Measurements from ENCODE around the gene RBX1.
"Not testable (repeated sequence)": the region's sequence is repeated elsewhere in the genome, so short reads cannot be mapped to it uniquely, and the experiment has no call there.

Gene RBX1

DNA sequence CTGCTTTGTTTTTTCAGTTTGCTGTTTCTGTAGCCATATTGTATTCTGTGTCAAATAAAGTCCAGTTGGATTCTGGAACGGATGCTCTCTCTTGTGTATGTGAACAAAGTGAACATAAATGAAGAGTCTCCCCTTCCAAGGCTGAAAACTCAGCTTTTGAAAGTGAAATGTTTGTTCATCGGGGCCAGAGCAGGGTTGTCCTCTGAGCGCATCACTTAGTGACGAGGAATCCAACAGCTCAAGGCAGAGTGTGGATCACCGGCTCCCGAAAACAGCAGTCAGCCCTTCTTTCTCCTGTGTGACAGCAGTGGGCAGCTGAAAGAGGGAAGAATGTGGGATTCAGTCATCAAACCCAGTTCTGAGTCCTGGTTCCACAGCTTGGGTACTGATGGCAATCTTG, 21.4 kb downstream of the RBX1 start:
- DNase-seq (ENCODE audit: low spot score): no peak

DNA sequence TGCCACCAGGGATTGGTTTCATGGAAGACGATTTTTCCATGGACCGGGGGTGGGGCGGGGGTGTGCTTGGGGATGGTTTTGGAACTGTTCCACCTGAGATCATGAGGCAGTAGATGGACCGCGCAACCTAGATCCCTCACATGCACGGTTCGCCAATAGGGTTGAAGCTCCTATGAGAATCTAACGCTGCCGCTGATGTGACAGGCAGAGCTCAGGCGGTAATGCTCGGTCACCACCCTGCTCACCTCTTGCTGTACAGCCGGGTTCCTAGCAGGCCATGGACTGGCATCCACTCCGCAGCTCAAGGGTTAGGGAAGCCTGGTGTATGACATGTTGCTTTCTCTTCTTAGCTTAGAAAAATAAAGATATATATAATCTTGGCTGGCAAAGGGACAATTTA, 22.0 kb downstream of the RBX1 start:
- DNase-seq (ENCODE audit: low spot score): no peak

DNA sequence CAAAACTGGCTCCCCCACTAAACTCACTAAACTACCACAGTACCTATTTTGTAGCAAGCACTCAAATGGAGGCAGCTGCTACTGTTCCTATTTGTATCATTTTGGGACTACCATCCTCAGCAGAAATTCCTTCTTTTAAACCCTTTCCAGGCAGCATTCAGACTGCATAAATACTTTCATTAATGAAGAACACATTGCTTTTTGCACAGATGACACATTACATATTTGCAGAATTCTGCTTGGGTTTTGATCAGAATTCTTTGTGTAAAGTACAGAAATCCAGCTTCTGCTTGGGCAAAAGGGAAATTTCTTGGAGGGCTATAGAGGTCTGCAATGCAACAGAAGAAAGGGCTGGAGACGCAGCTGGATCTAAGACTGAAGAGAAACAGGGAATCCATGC, 24.2 kb downstream of the RBX1 start:
- no peak for DNase-seq (ENCODE audit: low spot score)

DNA sequence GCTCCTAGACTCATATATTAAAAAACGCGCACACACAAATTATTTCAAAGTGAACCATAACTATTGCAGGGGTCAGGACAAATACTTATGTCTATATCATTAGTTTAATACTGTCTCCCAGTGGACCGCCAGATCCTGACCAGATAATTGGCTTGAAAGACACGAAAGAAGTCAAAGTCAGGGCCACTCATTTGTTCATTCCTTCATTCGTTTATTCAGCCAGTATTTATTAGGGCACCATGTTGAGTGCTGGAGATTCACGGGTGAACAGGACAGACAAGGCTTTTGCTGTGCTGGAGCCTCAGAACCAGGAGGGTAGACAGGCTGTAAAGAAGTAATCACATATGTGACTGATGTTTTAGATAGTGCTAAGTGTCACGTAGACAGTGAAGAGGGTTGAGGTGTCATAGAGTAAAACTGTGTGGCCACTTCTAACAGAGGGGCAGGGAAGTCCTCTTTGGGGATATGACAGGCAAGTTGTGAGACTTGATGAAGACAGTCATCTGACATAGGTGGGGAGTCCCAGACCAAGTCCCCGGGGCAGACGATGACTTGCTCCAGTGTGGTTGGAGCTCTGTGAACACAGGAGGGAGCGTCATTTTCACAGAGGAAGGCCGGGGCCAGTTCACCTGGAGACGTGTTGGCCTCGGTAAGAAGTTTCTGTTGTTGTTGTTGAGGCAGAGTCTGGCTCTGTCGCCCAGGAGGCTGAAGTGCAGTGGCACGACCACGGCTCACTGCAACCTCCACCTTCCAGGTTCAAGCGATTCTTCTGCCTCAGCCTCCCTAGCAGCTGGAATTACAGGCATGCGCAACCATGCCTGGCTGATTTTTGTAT, 25.9 kb downstream of the RBX1 start:
- DNase-seq (ENCODE audit: low spot score): no peak

DNA sequence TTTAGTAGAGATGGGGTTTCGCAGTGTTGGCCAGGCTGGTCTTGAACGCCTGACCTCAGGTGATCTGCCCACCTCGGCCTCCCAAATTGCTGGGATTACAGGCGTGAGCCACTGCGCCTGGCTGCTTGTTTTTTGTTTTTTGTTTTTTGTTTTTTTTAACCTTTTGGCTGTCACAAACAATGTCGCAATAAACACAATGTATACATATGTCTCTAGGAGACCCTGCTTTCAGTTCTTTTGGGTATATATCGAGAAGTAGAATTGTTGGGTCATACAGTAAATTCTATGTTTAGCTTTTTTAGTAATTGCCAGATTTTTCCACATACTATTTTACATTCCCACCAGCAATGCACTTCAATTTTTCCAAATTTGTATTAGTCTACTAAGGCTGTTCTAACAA, 28.0 kb downstream of the RBX1 start:
- DNase-seq (ENCODE audit: low spot score): no peak

DNA sequence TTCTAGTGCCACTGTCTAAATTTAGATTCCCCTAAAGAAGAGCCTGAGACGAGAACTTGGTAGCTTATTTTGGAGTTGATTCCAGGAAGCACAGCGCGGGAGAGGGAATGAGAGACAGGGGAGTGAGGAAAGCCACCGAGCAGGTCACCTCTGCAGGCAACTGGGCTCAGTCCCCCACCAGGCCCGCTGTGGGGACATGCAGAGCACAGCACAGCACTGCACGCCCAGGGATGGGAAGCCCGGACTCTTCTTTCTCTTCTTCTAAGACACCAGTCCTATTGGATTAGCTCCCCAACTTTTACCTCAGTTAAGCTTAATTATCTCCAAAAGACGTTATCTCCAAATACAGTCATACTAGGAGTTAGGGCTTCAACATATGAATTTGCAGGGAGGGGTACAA, 28.7 kb downstream of the RBX1 start:
- no peak for DNase-seq (ENCODE audit: low spot score)

DNA sequence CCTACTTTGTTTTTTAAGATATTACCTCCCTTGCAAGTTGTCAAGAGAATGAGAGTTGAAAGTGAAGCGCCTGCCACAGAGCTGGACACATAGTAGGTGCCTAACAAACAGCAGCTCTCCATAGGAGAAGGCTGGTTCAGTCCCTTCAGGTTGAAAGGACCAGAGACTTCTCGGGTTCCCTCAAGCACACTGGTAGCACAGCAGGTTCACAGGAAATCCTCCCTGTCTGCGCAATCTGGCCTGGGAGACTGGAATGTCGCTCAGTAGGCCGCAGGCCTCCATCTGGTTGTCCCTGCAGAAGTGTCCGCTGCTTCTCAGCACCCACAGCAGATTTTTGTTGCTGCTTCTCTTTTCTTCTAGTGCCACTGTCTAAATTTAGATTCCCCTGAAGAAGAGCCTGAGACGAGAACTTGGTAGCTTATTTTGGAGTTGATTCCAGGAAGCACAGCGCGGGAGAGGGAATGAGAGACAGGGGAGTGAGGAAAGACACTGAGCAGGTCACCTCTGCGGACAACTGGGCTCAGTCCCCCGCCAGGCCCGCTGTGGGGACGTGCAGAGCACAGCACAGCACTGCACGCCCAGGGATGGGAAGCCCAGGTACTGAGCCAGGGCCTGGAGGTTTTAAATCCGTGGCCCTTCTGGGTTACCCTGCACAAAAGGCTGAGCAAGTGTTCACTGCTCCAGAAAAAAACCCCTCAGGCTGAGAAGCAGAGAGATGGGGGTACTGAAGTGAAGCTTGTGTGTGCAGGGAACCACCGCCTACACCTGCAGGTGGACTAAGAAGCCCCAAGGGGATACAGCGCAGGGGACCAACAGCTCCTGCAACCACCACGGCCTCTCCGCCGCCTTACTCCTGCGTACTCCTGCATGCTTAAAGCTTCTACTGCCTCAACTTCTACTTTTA, 31.6 kb downstream of the RBX1 start:
- no peak for DNase-seq (ENCODE audit: low spot score)

DNA sequence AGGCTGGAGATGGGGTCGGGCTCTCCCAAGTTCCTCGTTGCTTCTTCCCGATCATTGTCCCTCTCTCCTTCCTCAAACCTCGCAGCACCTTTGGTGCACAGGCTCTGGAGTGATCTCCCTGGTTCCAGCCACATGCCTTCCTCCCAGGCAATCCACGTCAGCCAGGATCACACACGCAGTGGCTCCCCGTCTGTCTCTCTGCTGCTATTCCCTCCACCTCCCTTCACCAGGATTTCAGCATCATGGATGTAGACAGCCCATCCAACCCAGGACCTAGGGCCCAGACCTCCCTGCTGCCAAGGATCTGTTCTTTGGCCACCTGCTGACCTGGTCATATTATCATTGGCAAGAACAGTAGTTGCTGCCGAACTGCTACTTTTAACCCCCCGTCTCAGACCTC, 40.1 kb downstream of the RBX1 start:
- DNase-seq (ENCODE audit: low spot score): no peak

DNA sequence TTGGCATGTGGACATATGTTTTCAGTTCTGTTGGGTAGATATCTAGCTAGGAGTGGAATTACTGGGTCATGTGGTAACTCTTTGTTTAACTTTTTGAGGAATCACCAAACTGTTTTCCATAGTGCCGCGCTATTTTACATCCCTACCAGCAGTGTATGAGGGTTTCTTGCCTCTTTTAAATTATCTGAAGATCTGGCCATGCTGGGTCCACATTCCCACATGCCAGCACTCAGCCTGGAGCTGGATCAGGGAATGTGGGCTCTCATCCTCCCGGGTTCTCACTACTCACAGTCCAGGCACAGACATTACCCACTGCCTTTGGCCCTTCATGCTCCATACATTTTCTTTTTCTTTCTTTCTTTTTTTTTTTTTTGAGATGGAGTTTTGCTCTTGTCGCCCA, 44.6 kb downstream of the RBX1 start:
- no peak for DNase-seq (ENCODE audit: low spot score)

DNA sequence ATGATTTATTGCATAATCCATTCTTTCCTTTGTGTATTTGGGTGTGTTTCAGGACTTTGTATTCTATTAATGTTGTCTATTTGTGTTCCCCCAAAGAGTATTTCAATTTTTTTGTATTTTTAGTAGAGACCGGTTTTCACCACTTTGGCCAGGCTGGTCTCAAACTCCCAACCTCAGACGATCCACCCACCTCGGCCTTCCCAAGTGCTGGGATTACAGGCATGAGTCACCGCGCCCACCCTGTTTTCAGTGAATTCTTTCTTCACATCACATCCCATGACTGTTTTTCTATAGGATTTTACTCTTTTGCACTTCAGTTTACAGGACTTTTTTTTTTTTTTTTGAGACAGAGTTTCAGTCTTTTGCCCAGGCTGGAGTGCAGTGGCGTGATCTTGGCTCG, 46.3 kb downstream of the RBX1 start:
- DNase-seq (ENCODE audit: low spot score): no peak

DNA sequence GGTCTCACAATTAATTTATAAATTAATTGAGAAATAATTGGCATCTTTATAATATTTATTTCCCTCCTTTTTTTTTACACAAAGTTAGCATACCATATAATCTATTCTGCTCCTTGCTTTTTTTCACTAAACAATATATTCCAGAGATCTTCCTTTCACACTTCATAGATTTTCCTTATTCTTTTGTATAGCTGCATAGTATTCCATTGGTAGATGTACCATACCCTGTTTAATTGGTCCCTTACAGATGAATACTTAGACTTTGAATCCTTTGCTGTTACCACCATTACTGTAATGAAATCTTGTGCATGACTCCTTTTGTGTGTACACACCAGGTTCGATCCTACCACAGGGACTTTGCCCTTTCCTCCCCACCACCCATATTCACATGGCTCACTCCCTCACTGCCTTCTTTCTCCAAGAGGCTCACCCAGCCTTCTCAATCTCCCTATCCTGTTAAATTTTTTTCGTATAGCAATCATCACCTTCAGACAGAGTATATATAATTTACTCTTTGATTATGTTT, 48.9 kb downstream of the RBX1 start:
- no peak for DNase-seq (ENCODE audit: low spot score)

DNA sequence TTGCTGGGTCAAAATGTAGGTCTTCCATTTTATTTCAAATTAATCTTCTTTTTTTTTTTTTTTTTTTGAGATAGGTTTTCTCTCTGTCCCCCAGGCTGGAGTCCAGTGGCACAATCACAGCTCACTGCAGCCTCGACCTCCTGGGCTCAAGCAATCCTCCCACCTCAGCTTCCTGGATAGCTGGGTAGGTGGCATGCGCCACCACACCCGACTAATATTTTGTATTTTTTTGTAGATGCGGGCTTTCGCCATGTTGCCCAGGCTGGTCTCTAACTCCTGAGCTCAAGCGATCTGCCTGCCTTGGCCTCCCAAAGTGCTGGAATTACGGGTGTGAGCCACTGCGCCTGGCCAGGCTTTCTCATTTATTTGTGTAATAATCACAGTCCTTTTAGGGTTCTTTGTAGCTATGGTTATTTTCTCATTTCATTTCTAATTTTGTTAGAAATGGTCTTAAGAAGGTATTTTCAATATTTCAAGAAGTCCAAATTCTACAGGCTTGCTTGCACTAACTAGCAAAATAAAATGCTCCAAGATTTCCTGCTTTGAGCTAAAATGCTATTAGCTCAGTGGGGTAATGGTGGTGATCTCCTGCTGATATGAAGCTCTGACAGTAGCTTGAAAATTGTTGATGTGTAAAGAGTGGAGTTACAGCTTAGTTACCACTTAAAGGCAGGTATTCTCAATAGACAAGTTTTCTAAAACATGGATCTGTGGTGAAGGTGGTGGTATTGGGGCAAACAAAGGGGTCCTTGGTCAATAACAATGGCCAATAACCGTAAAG, 50.0 kb downstream of the RBX1 start:
- DNase-seq (ENCODE audit: low spot score): no peak

DNA sequence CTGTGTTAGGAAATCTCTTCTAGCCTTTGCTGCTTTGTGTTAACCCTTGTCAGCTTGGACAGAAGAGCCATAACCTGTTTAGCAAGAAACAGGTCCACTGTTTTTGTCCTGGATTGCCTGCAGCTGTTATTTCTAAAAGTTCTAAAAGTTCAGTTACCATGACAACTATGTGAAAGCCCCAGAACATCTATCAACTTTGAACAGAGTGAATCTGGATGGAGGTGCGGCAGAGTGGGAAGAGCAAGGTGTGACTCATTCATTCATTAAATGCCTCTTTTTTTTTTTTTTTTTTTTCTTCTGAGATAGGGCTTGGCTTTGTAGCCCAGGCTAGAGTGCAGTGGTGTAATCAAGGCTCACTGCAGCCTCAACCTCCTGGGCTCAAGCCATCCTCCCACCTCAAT, 50.5 kb downstream of the RBX1 start:
- DNase-seq (ENCODE audit: low spot score): no peak

DNA sequence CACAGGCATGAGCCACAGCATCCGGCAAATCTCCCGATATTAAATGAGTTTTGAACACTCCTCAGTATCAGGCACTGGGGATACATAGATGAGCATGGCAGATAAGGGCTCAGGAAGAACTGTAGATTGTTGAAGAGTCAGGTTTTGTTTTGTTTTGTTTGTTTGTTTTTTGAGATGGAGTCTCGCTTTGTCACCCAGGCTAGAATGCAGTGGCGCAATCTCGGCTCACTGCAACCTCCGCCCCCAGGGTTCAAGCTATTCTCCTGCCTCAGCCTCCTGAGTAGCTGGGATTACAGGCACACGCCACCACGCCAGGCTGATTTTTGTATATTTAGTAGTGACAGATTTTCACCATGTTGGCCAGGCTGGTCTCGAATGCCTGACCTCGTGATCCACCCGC, 51.2 kb downstream of the RBX1 start:
- DNase-seq (ENCODE audit: low spot score): not testable (repeated sequence)

DNA sequence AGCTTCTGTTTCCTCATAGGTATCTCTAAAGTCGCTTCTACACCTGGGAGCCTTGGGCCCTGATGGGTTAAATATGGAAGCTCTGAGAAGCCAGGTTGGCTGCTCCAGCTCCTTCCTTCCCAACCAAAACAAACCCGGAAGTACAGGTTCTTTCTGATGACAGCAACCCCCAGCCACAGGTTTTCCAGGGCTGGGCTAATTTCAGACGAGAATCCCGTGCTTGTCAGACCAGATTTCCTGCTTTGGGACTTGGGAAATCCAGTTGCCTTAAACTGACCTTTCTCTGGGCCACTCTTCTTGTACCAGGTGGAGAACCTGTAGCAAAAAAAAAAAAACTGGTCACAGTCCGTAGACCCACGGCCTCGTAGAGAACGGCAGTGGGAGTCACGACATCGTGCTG, 51.9 kb downstream of the RBX1 start:
- DNase-seq (ENCODE audit: low spot score): no peak

DNA sequence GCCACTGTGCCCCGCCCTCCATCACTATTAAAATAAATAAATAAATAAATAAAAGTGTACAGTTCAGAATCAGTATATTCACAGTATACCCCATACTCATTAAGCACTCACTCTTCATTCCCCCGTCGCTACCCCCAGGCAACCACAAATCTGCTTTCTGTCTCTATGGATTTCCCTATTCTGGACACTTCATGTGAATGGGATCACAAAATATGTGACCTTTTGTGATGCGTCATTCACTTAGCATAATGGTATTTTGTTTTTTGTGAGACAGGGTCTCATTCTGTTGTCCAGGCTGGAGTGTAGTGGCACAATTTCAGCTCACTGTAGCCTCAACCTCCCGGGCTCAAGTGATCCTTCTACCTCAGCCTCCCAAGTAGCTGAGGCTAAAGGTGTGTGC, 52.8 kb downstream of the RBX1 start:
- DNase-seq (ENCODE audit: low spot score): no peak

DNA sequence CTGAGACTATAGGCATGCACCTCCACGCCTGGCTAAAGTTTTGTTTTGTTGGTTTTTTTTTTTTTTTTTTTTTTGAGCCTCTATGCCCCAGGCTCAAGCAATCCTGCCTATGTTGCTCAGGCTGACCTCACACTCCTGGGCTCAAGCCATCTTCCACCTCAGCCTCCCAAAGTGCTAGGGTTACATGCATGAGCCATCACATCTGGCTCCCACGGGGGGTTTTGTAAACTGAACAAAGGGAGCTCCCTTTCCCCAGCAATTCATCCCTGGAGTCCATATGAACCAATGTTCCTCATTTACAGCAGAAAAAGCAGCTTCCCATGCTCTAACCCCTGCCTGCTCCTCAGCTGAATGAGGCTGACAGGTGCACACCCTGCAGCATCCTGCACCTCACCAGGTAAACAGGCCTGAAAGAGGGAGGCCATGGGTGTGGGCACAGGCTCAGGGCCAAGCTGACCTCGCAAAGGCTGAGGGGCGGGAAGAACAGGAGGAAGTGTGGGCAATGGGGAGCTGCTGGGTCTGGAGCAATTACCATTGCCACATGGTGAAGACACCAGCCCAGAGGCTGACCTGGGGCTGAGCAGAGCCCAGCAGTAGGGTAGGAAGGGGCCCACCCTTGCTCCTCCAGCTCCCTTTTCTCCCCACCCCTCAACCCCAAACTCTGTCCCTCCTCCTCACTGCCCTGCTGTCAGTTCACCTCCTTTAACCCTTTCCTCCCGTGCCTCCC, 58.2 kb downstream of the RBX1 start:
- DNase-seq (ENCODE audit: low spot score): no peak

DNA sequence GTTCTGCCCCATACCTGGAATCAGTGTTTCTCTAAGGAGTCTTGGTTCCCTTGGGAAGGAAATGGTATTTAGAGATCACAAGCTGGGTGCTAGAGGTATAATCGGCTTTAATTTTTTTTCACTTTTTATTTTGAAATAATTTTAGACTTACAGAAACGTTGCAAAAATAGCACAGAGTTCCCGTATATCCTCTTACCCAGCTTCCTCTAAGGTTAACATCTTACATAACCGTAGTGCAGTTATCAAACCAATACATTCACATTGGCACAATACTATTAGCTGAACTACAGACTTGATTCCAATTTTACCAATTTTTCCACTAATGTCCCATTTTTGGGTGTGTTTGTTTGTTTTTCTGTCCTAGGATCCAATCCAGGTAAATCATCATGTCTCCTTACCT, 63.8 kb downstream of the RBX1 start:
- no peak for DNase-seq (ENCODE audit: low spot score)

DNA sequence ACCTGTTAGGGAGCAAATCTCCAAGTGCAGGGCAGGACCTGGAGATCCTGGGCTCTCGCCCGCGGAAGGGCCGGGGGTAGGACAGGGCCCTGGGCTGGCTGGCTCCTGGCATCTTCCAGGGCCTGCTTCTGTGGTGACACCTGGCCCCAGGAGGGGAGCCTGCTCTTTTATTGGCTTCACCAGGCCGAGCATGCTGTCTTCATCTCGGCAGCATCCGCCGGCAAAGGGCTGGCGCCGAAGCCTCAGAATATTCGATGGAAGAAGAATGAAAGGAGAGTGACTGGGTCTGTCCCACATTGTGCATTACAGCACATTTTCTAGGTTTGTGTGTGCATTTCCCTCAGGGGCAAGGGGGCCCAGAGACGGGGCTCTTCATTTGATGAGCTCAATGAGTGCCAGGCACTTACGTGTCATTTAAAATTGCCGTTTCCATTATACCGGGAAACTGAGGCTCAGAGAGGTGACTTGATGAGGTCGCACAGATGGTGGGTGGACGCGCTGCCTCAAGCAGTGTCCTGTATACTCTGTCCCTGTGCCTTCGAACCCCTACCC, 70.0 kb downstream of the RBX1 start:
- DNase-seq (ENCODE audit: low spot score): peak; percentile 58

DNA sequence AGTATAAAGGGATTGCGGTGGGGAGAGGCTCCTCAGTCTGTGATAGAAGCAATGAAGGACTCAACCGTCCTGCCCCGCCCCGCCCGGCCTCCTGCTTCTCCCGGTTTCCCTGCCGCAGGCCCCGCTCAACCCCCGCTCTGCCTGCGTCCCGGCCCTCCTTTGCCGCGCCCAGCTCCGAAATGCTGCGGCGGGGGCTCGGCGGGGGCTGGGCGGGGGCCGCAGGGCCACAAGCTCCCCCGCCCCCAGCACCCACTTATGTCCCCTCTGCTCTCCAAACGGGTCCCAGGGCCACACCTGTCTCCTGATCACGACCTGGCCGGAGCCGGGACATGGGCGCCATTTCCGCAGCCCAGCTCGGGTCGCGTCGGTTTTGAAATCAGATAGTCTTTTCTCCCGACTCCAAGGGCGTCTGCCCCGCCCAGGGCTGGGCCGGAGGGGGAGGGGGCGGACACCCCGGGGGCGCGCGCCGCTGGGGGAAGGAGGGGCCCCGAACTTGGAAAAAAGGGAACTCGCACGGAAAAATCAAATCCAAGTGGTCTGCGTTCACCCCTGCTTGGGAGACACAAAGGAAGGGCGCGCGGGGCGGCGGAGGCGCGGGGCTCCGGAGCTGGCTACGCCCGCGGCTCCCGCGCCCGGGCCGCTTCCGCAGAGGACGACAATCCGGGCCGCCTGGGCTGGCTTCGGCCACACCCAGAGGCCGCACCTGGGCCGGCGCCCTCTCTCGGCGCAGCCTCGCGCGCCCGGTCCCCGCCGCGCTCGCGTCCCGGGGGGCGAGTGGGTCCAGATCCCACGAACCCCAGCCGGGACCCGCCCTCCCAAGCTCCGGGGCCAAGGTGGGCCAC, 70.7 kb downstream of the RBX1 start:
- peak; percentile 86 for DNase-seq (ENCODE audit: low spot score)

Measured in D341Med (cell line).